Stimulated activated CD4-positive, alpha-beta T cell treated with anti-CD3 and anti-CD28 coated beads, Interleukin-4, amount 100 ng/mL, for 1 hour (primary cell): Measurements from ENCODE around the gene ACVR1.

Experiments used
- DNase-seq: peaks from one replicate; pipeline ENCODE4 v3.0.0-alpha.2; 2020

Gene ACVR1

DNA sequence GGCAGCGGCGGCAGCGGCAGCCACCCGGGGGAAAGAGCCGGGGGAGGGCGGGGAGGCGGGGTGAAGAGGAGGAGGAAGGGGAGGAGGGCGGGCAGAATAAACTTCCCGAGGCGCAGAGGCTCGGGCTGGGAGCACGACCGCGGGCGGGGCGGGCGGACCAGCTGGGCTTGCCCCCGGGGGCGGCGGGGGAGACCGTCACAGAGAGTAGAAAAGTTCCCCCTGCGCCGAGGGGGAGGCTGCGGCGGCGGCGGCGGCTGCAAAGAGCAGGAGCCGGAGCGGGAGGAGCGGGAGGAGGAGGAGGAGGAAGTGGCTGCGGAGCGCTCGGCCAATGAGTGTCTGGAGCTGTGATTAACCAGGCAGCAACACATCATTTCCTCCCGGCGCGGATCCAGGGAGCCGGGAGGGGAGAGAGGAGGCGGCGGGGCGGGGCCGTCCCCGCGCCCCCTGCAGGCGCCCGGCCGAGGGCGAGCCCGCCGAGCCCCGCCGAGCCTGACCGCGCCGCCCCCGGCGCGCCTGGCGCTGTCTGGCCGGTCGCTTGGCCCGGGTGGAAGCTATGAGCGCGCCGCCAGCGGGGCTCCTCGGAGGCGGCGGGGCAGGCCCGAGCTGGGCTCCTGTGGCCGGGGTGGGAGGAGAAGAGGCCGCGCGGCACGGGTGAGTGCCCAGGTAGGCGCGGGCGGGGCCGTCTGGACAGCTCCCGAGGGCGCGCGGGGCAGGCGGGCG lies at the start of gene ACVR1:
Gene ACVR1, minus strand, starts transcription at position 265 of the 720 bp plus-strand sequence. CDS start 76,837 bp downstream, outside the sequence.
- peak; percentile 78 for DNase-seq

DNA sequence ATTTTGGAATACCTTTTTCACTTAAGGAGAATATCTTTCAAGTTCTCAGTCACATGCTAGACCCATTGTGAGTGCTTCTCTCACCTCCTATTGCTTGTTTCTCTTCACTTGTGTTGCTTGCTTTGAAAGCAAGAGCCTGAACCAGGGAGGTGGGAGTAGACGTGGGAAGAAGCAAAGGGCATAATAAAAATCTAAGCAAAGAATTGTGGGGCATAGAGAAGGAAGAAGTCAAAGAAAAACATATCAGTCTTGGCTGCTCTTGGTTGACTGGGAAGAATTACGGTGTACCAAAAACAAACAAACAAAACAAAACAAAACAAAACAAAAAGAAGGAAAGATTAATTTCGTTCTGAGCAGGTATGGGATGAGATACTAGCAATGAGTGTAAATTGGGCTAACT lies 48.9 kb upstream of the ACVR1 start:
- DNase-seq = no peak

DNA sequence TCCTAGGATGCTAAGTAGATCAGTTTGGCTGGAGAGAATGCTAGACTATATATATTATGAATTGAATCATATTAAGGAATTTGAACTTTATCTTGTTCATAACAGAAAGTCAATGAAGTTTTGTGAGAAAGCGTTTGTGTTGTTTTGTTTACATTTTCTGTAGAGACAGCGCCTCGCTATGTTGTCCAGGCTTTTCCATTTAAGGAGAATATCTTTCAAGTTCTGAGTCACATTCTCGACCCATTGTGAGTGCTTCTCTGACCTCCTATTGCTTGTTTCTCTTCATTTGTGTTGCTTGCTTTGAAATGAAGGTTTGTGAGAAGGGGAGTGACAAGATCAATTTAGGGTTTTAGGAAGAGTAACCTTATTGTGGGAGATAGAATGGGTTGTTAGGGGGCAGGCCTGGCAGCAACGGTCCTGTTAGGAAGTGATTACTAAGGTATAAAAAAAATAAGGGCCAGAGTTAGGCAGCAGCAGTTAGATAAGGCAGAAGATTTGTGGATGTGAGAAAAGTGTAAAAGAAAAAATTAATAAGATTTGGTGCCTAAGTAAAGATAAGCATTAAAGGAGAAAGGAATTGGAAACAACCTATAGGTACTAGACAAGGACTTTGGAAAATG lies 47.6 kb upstream of the ACVR1 start:
- no peak for DNase-seq

DNA sequence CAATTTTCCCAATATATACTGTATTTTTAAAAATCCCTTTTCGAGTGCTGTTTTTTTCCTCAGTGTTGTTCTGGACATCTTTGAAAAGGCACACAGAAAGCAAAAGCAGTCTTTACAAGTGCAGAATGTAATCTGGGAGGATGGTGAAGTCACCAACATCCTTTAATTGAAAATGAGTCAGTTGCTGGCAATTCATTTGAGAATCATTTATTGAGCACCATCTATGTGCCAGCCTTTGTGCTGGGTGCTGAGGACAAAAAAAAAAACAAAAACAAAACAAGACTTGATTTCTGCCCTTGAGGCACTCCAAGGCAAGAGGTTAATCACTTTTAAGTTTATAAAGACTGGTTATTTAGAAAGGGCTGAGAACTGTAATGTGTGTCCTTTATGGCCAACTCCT lies 46.7 kb upstream of the ACVR1 start:
- DNase-seq = no peak

DNA sequence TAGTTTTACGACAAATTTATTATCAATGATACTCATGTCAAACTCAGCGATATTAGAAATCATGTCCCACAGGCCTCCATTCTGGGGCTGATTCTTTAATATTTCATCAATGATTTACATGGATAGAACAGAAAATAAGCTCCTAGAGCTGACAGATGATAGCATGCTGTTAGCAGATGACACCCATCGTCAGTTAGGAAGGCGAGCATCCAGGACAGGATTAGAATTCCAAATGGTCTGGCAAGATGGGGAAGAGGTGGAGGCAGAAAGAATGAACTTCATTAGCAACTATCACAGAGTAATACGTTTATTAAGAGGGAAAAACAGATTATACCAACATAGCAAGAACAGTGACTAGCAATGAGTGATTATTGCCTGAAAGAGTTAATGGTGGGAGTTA lies 46.2 kb upstream of the ACVR1 start:
- DNase-seq = no peak

DNA sequence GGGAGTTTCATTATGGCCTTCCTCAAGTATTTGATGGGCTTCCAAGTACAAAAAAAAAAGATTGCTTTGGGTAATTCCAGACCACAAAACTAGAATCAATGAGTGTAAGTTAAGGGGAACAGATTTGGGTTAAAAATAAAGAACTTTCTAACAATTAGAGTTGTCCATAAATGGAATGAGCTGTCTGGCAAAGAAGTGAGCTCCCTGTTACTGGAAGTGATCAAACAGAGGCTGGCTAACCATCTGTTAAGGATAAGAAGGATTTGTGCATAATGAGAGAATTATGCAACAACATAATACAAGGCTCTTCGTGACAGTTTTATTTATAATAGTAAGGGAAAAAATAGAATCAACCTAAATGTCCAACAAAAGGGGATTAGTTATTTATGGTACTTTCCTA lies 44.6 kb upstream of the ACVR1 start:
- DNase-seq = no peak

DNA sequence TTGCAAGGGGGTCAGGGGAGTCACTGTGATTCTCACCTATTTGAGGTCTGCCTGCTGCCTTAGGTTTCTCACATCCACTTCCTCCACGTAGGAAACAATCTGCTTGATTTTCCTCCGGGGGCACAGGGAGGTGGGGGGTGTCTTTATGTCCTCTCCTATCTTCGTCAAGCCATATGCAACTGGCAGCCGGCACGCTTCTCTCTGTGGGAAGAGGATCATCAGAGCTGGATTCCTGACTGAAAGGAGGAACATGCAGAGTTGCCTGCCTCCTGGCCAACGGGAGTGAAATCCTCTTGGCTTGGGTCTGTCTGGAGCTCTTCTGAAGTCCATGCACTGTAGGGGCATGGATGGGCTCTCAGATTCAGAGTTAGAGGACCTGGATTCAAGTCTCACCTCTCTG lies 43.1 kb upstream of the ACVR1 start:
- no peak for DNase-seq

DNA sequence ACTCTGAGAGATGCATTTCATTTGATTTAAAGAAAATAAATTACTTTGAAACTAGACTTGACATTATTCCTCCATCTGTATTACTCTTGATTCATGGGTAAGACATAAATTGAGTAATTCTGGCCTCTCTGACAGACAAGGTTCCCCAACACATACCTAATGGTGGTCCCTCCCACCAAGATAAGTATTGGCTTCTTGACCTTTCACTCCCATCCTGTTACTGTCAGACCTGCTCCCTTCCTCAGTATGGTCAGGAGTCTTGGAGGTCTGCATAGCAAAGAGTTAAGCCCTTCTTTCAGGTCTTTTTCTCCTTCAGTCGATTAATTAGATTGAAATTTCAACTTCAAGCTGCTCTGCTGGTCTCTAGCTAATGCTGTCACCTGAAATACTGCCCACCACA lies 42.2 kb upstream of the ACVR1 start:
- no peak for DNase-seq

DNA sequence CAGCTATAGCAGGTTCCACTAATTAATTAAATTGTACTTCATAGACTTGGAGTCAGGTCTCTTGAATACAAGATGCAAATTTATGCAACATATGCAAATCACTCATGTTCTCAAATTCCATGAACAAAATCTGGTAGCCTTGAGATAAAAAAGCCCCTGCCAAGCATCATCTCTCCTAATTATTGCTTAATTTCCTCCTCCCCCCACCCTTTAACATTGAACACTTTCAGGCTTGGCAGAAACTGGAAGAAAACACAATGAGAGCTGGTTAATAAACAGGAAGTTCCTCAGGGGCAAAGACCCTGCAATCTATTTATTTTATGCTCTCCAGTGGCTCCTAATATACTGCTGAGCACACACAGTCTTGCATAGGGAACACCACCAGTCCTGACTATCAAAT lies 35.6 kb upstream of the ACVR1 start:
- no peak for DNase-seq

DNA sequence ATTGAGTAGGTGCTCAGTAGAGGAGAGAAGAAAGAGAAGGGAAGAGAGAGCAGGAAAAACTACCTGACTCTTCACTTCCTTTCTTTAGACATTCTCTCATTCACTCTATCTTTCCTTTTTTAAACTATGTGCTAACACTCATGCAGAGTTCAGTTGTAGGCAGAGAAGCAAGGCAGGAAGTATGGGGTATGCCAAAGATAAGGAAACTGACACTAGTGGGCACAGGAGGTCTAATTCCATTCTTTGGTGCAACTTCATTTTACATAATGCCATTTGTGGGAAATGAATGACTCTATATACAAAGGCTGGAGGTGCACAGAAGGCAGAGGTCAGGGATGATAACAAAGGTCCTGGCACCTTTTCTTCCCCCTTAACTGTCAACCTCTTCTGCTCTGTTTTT lies 35.1 kb upstream of the ACVR1 start:
- no peak for DNase-seq

DNA sequence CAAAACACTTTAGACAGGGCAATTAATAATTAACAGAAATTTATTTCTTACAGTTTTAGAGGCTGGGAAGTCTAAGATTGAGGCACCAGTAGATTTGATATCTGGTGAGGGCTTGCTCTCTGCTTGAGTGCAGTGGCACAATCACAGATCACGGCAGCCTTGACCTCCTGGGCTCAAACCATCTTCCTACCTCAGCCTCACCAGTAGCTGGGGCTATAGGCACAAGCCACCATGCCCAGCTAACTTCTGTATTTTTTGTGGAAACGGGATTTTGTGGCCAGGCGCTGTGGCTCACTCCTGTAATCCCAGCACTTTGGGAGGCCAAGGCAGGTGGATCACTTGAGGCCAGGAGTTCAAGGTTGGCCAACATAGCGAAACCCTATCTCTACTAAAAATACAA lies 29.0 kb upstream of the ACVR1 start:
- DNase-seq = no peak

DNA sequence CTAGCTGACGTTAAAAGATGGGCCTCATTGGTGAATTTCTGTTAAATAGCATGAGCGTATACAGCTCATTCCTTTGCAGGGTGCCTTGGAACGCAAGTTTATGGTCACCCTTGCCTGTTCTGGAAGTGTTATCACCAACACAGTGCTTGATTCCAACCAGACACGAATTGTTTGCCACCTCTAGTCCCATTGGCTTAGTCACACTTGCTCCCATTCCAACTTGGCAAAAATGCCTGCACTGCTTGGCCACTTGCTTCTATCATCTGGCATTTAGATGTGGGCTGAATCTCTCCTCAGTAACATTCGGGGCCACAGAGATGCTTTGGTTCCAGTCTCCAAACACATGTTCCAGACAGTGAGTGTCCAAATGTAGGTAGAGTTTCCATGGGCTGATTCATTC lies 27.5 kb upstream of the ACVR1 start:
- no peak for DNase-seq

DNA sequence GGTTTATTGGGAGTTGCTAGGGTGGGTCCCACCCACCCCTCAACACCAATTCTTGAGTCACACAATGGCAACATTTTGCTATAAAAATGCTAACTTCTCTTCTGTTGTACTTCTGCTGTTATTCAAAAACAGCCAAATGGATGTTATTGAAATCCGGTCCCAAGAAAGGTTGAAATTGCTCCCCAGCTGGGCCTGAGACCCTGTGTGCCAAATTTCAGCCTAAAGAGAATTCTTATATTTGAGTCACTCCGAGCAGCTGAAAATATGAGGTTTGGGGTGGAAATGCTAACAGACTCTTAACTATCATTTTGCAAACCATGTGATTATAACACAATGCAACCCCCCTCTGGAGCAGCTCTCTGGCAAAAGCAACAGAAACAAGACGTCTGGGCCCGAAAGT lies 27.0 kb upstream of the ACVR1 start:
- no peak for DNase-seq

DNA sequence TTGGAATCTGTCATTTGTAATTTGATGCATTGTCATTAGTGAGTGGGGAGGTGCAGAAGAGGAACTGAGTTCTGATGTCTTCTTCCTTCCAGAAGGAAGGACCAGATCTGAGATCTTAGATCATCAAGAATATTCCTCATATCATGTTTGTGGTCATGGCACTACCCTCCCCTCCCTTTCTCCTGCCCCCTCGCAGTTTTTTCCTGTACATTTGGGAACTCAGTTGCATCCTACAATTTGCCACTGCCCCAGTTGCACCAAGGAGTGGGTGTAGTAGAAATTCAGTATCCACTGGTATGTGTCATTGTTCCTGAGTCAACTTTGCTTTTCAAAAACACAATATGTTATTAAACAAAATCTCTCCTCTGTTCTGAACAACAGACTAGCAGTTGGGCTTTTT lies 26.6 kb upstream of the ACVR1 start:
- DNase-seq = no peak

DNA sequence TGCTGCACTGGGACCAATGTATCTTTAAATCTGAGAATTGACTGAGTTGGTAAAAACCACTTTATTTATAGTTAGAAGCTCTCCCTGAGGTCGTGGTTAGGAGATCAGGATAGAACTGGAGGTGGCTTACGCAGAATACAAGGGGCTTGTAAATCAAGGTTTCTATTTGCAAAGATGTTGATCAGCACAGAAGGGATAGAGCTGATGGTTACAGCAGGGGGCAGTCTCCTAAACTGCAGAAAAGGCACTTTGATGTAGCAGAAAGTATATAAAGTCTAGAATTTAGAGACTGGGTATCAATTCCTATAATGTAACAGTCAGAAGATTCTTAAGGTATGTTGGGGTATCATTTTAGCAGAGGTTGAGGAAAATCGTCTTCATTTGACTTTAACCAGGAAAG lies 25.2 kb upstream of the ACVR1 start:
- no peak for DNase-seq

DNA sequence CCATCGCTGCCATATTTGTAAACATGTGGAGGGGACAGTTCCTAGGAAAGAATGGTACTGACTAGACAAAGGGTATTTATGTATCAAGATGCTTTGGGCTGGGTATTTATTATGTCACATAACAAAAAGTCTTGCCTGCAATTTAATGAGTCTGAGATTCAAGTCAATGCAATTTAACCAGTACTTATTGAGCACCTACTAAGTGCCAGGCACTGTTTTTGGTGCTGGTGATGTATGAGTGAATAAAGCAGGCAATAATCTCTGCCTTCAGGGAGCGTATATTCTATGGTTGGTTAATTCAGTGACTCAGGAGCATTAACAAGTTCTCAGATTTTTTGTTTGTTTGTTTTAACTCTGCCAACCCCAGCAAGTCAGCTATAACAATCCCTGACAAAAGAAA lies 24.6 kb upstream of the ACVR1 start:
- DNase-seq = no peak

DNA sequence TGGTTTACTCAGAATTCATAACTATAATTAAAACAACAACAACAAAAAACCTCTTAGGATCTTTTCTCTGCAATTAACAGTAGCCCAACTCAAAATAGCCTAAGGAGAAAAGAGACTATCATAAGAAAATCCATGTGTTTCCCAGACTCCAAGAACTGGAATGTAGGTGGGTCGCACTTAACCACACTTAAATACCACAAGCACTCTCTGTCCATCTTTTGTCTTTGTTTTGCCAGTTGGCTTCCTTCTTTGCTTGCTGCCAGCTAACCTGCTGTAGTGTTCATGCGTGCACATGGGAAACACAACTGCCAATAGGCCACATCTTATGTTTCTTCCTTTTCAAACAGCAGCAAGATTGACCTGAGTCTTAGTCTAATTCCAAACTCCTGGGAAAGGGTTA lies 24.1 kb upstream of the ACVR1 start:
- DNase-seq = no peak

DNA sequence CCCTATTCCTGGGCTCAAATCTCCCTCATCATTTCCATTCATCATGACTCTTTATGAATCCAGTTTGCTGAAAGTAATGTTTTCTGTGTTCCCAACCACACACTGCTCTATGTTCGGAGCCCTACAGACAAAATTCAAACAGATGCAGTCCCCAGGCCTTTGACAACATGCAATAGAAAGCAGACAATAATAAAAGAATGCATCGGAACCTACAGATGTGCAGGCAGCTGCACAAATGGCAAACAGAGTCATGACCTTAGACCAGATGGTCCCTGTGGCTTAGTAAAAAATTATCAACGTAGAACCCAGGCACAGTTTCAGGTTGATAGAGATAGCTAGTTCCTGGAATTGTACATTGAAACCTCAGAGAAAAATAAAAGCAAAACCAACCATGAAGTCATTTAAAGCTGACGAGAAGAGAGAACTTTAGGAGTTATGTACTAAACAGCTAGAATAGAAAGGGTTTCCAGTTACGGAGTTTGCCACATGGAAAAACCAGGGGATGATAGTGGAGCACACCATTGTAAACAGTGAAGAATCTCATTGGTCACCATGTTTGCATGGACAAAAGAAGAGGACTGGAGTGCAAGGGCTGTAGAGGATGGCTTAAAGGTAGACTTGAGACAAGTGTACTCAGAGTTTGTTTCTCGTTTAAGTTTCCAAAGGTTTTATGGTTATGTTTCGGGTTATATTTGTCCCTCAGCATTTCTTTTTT lies 23.2 kb upstream of the ACVR1 start:
- no peak for DNase-seq

DNA sequence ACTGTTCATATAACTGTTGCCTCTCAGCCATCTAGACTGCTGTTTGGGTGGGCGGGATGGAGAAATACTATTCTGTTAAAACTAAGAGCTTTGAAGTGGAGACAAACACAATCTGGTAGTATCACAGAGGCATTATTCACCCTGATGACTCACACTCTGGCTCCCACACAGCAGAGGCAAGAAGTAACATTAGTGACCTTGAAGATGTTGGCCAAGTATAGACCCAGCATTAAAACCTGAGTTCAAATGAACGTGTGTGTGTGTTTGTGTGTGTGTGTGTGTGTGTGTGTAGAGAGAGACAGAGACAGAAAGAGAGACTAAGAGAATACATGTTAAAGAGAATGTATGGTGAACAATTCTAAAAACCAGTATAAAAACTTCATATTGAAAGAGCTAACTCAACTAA lies 22.5 kb upstream of the ACVR1 start:
- peak; percentile 67 for DNase-seq

DNA sequence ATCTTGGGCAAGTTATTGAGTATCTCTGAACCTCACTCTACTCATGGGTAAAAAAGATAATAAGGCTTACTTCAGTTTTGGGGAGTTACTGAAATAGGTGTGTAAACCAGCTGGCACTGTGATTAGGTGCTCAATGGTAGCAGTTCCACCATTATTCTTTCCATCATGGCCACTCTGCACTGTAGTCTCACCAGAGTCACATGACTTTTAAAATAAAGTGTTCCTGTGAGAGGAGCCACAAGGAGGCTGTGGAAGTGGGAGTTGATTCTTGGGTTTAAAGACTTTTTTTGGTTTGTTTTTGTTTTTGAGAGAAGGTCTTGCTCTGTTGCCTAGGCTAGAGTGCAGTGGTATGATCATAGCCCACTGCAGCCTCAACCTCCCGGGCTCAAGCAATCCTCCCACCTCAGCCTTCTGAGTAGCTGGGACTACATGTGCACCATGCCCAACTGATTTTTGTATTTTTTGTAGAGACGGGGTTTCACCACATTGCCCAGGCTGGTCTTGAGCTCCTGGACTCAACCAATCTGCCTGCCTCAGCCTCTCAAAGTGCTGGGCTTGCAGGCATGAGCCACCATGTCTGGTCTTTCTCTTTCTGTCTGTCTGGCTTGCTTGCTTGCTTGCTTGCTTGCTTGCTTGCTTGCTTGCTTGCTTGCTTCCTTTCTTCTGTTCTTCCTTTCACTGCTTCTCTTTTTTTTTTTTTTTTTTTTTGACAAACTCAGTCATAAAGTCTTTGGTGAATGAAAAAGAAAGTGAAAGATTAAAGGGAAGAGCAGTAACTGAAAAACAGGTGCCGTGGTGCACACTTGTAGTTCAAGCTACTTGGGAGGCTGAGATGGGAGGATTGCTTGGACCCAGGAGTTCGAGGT lies 21.2 kb upstream of the ACVR1 start:
- DNase-seq = peak; percentile 32

DNA sequence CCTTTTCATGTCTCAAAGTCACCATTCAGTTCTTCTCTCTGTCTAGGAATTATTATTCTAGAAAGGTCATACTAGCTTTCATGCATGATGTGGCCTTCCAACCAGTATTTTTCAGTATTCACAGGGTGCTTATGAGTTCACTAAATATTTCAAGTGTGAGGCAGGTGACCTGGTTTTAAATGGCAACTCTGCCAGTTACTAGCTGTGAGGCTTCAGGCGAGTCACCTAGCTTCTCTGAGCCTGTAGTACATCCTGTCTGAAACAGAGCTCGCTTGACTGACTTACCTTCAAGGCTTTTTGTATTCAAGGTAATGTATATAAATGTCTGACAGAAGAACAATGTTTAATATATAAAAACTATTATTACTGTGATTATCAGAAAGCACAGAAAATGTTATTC lies 19.4 kb upstream of the ACVR1 start:
- peak; percentile 8 for DNase-seq

DNA sequence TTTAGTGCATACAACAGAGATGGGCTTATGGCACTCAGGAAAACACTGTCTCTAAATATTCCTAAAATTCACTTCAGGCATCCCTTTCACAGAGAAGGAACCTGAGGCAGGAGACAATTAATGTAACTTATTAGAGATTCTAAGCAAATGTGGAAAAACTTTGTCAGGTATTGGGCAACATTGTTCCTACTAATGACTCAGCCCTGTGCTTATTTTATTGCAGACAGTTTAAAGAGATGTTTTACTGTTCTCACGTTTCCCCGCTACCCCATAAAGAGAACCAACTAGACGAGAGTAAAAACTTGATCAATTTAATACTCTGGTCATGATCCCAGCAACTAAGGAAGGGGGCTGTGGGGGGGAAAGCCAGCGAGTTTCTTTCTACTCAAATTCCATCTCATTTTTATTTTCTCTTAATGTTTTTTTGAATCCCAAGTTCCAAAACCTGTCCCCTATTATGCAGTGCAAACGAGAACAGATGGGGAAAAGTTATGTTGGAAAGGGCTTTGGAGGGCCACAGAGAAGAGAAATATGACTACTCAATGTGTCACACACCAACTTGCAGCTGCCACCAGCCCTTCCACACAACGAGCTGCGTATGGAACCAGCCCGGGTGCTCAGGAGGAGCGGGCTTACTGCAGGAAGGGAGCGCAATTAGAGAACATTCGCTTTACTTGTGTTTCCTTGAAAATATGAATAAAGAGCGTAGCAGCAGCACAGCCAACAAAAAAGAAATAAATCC lies 18.7 kb upstream of the ACVR1 start:
- no peak for DNase-seq

DNA sequence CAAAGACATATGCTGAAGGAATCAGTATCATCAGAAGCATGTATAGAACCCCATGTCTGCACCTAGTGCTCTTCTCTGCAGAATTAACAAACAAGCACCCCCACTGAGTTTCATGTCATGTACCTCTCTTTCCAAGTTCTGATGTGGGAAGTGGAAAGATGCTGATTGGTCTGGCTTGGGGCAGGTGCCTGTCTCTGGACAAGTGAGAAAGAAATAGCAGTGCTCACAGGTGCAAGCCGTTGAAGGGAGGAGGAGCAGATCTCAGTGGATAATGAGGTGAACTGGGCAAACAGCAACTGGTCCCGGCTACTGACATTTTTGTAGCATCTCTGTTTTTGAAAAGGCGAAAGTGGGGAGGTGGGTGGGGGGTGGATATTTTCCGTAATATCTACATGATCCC lies 17.5 kb upstream of the ACVR1 start:
- no peak for DNase-seq
